NOMO-1 (cell line): Measurements from ENCODE around the gene AGPS.

Experiments
- DNase-seq, 2 experiments: peaks; one replicate each; lab custom pipeline; 2025; ENCODE audit not compliant: unreplicated experiment in 2 of 2; lab: John Stamatoyannopoulos, UW

AGPS gene

DNA sequence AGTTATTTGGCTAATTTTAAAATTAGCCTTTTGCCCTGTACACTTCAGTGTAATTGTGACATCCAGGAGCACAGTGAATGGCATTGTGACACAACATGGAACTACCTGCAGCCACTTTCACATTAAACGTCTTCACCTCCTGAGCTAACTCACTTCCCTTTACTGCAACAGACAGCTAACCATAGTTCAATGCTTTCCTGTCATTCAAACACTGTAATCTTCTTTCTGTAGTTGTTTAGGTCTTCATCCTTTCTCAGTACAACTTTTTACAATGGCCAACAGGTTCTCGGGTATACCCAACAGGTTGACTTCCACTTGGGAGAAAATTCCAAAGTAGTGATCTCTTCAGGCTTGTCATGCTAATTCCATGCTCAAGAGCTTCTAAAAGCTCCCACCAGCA, 8.6 kb upstream of the AGPS start:
- peak in 1 of 2 experiments; percentile 48 for DNase-seq

DNA sequence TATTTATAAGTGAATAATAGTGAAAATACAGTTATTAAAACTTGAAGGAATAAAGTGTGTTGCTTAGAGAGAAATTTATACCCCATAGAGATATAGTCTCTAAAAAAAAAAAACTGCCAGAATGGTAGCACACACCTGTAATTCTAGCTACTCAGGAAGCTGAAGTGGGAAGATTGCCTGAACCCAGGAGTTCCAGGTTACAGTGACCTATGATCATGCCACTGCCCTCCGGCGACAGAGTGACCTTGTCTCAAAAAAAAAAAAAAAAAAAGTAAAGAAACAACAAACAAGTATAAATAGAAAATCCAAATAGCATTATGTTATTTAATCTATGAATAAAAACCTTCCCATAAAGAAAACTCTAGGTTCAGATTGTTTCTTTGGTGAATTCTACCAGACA, 7.4 kb upstream of the AGPS start:
- DNase-seq = no peak

DNA sequence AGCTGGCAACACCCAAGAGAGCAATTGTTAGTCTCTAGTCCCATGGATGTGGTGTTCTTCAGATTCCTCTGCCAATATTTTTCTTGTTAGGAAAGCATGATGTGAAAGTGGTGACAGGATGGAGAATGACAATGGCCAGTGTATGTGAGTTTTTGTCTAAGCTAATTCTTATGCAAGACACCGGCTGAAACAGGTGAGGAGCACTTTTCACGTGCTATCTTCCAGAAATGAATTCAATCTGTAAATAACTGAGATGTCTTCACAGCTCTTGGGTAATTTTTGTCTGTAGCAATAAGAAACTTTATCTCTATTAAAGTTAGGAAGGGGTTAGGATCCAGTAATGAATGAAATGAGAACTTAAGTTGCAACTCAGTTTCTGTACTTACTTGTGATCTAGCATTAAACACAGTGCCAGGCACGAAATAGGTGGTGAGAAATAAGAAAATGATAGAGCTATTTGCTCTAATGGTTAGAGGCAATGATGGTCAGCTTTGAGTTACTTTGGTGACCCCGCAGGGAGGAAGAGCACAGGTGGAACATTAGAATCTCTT, 676 bp upstream of the AGPS start:
- no peak for DNase-seq

DNA sequence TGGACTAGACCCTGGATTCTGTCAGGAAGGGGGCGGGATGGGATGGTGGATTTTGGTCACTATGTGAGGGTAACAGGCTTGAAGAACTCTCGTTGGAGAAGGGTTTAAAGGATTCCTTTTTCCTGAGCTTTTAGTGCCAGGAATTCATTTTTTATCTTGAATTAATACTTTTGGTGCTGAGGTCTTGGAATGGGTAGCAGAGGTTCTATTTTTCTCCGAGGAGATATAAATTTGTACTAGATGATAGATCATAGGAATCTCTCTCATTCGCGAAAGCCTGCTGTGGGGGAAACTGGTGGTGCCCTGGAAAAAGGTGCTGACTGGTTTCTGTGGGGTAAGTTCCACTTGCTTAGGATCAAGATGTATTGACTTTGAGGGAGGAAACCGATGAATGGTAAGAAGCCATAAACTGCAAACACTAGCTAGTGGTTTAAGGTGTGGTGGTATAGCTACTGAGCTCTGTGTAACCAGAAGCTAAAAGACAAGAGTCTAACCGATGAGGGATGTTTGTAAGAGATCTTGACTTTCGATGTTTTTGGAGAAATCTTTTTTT, 706 bp downstream of the AGPS start:
- DNase-seq = peak in 1 of 2 experiments; percentile 15

DNA sequence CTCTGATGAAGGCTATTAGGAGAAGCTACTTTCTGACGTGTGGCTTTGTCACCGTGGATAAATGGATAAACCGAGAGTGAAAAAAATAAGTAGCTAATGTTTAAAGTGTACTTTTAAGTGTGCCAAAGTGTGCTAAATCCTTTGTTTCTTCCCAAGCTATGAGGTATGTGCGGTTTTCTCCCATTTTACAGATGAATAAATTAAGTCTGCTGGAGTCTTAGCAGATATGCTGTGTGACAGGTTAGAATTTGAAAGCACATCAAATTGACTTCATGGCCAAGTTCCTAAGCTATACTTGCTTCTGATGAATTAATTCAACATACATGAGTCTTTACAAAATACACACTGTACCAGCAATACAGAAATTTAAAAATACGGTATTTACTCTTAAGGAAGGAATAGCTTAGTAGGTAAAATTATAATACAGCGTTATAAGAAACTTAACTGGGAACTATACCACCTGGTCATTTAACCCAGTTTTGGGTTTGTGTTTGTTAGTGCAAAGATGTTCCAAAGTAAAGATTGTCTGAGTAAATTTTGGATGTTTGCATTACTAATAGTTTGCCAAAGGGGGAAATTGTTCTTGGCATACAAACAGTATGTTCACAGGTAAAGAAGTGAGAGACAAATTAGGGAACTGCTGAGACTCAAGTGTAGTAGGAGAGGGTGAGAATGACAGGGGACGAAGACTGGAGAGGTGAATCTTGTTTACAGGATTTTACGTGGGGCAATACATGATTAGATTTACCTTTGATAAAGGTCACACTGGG, 1.4 kb downstream of the AGPS start:
- DNase-seq = no peak

DNA sequence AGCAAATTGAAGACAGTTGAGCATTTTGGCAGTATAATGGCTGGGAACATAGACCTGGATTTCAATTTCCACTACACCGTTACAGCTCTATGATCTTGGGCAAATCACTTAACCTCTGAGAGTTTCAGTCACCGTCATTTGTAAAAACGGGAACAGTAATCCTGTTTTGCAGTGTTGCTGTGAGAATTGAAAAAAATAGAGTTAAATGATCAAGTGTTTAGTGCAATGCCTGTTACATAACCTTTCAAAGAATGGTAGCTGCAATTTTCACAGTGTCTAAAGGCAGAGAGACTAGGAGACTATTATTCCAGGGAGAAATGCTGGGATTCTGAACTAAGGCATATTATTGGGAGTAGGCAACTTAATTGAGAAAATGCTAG, 2.0 kb downstream of the AGPS start:
- peak in 1 of 2 experiments; percentile 30 for DNase-seq

DNA sequence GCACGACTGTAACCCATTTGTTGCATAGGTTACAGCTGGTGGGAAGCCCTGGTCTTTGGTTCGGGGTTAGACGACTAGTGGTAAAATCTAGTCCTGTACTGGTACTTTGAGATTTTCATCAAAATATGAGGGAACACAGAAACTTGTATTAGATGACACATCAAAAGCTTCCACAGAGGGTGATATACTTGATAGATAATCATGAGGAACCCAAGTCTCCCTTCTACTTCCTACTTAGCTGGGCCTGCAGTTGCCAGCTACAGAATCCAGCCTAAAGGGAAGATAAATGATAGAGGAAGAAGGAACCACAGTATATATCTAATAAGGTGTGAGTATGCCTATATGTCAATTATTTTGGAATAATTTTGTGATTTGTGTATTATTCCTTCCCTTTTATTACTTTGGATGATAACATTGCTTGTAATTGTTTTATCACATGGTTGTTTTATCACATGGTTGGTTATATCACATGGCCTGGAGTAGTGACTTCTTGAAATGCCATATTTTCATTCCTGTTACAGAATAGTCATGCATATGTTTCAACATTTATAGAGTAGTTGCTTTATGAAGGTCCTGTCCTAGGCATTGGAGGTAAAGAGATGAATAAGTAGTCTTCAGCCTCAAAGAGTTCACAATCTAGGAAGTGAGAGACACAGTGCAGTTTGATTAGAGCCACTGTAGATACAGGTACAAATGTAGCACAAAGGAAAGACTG, 2.9 kb downstream of the AGPS start:
- peak in 1 of 2 experiments; percentile 17 for DNase-seq

DNA sequence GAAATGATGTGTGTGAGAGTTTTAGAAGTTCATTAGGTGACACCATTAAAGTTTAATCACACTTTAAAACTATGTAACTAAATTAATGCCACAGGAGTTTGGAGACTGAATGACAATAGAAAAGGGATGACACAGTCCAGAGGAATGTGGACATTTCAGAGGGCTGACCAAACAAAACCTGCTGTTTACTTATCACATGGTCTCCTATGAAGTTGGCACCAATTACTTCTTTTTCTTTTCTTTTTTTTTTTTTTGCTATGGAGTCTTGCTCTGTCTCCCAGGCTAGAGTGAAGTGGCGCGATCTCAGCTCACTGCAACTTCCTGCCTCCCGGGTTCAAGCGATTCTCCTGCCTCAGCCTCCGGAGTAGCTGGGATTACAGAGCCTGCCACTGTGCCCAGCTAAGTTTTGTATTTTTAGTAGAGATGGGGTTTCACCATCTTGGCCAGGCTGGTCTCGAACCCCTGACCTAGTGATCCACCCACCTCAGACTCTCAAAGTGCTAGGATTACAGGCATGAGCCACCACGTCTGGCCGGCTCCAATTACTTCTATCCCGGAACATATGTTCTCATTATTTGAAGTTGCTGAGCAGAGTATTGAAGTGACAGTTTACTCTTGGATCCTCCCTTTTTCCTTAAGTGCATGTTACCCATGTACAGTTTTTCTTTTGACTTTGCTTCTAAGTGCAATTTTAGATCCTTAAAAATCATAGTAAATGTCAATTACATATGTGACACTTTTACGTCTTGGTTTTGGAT, 4.3 kb downstream of the AGPS start:
- DNase-seq = no peak

DNA sequence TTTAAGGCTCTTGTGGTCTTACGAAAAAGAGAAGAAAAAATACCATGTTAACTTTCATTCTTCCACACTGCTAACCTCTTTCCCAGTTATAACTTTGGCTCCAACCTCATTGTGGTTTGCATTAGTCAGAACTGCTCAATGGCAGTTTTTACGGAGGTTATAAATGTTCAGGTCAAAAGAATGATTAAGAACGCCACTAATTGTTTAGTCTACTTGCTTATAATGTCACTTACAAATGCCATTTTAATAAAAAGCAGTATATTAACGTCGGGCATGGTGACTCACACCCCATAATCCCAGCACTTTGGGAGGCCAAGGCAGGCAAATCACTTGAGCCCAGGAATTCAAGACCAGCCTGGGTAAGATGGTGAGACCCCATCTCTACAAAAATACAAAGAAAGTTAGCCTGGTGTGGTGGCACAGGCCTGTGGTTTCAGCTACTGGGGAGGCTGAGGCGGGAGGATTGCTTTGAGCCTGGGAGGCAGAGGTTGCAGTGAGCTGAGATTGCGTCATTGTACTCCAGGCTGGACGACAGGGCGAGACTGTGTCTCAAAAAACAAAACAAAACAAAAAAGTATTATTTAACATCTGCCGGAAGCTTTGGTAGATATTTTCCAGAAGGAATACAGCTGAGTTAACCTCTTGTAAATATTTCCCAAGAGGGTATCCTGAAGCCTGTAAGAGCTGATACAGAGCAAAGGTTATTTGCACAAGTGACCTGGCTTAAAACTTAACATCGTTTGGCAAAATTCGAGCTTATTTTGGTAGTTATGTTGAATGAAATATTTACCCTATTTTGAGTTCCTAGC, 5.1 kb downstream of the AGPS start:
- peak in 1 of 2 experiments; percentile 67 for DNase-seq

DNA sequence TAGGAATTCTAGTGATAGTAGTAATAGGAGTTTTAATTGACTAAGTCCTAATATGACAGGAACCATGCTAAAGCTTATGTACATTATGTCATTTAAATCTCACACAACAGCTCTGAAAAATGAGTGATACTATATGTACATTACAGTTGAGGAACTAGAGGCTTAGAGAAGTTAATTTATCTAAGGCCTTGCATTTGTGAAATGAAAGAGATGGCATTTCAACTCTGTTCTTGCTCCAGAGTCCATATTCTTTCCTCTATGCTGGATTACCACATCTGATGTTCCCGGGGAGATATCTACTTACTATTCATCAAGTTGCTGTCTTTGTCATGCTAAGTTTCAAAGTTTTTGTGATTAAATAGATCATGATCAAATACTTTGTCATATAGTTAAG, 5.7 kb downstream of the AGPS start:
- peak in 1 of 2 experiments; percentile 27 for DNase-seq

DNA sequence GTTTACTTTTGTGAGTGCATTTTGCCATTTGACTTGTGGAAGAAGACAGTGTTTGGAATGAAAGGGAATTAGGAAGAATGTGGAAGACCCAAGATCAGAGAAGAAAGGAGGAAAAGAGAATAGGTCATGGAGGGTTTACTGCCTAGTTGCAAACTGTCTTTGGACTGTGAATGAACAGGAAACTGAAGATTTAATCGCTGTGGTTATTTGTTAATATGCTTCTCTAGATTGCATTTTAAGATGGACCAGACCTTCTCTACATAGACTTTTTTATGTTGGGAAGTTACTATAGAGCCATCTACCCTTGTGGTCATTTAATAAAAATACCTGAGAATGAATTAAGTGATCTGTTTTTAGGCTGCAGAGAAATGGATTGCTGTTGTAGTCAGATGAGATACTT, 6.2 kb downstream of the AGPS start:
- DNase-seq = no peak

DNA sequence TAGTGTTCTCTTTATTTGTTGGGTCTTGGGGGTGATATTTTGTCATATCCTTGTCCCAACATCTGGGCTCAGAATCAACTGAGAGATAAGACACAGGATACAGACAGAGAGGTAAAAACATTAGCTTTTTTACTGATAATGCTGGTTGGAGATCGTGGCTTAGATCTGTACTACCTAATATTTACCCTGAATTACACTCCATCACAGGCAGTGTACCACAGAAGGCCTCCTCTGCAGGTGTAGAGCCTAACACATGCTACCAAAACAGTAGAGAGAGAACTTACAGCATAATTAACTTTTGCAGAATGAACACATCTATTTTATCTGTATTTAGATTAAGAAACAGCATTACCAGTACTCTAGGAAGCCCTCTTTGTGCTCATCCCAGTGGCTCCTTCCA, 6.8 kb downstream of the AGPS start:
- no peak for DNase-seq

DNA sequence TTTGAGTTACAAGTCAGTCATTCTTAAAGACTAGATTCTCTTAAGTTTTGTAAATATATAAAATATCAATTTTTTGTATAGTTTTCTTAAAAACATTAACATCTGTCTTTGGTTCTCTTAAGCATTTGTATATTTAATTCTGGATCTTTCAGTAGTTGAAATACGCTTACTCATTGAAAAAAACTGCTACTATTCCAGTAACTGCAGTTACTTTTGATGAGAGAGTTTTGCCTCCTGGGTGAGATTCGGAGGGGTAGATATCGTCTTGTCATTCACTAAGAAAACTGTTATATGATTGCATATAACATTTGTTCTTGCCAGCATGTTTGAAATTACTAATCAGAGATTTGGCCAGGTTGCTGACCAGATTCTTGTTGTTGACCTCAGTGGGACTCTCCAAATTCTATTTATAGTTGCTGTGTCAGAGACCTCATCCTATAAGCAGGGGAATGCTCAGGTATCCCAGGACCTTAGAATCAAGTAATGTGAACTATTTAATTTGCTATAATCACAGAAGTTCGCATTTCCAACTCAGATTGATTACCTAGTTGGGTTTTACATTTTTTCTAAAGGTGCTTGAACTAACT, 7.9 kb downstream of the AGPS start:
- DNase-seq = no peak

DNA sequence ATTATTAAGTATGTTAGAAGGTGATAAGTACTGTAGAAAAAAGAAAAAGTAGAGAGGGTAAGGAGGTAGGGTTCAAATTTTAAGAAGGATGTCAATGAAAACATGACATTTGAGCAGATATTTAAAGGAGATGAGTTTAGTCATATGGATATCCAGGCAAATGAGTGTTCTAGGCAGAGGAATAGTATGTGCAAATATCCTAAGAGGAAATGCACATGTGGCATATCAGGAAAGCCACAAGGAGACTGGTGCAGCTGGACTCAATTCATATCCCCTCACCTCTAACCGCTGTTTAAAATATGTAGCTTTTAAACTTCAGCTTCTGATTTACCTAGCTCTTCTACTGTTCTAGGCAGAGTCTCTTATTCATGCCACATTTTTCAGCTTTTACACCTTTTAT, 9.5 kb downstream of the AGPS start:
- DNase-seq = no peak

DNA sequence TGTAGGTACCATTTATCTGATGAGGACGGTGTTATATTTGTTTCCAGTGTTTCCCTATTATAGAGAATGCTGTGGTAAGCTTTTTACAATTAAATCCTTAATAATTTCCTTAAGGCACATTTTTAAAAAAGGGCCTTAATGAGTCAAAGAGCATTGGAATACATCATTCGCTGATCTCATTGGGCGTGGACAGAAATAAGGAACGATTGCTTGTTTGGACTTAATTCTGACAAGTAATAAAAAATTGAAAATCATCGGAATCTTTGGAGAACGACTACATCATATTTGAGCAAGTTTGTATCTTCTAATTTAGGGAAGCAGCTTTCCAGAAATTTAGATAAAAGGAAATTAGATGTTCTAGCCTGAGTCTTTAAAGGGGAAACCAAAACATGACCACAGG, 11.3 kb downstream of the AGPS start:
- DNase-seq = no peak

DNA sequence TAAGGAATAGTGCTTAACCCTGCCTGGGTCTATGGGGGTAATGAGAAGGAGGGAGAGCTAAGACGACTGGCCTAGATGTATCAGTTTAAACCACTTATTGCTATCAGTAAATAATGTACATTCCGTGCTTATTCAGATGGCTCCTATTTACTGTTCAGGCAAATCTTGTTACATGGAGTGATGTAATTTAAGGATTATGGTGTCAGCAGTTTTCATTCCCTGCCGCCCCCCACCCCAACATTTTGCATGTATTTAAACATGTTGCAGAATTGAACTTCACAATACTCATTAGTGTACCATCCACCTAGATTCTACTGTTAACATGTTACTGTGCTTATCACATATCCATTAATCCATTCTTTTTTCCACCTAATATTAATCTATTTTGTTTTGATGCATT, 11.7 kb downstream of the AGPS start:
- DNase-seq = no peak

DNA sequence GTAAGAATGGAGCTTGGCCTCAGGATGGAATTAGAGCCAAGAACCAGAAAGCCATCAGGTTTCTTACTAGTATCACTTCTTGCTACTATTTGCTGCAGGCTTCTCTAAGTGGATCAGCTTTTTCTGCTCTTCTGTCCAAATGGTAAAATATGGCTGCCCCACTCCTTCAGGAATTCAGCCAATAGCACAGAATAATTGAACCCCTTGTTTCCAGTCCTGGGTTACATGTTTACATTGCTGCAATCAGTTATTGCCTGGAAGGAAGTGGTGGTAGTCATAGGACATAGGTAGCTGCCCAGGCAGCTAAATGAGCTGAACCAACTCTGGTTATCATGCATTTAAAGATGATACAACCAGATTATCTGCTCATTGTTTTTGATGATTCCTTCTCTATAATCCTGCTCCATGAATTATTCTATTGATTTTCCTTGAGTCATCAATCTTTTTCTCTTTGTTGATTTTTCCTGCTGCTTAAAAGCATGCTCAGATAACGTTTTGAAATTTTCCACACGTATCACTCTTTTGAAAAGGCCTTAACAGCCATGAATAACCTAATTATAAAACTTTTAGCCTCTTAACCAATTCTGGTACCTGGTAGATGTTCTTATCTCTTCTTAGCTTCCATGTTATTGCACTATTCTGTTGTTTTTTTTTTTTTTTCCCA, 12.6 kb downstream of the AGPS start:
- DNase-seq = no peak

DNA sequence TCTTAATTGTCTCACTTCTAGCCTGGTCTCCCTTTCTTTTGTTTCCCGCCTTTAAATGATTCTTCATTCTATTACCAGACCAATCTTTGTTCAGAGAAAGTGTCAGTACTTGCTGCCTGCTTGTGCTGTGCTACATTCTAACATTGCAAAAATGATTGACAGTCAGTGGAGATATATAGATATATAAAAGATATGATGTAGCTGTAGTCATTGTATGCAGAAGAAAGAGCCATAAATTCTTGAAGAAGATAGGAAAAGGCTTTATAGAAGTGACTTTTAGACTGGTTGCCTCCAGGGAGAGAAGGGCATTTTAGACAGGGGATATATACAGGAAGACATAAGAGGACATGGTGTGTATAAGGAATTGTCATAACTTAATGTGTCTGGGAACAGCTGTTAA, 13.6 kb downstream of the AGPS start:
- DNase-seq = no peak

DNA sequence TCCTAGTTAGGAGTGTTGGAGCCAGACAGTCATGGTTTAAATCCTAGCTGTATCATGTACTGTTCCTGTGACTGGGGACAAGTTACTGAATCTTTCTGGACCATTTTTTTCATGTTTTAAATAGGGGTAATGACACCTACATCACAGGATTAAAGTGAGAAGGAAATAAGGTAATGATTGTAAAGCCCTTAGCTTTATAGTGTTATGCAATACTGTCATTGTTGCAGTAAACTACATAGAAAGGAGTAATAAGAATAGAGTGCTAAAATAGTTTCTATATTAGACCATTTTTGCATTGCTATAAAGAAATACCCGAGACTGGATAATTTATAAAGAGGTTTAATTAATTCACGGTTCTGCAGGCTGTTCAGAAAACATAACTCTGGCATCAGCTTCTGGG, 14.5 kb downstream of the AGPS start:
- no peak for DNase-seq
